Glutamatergic neuron (in vitro differentiated cells): ENCODE results near the gene LOXL3. TPM values are rescaled to one million over a fixed set of nuclear protein-coding genes. Genes with fewer than 3 reads are reported as not detected.

Source experiments
- DNase-seq: peaks from one replicate; pipeline ENCODE4 v3.0.0; 2022
- H3K27ac Mint-ChIP-seq: one replicate; pipeline ENCODE4 v1.8.0; 2020; ENCODE audit warnings: mild to moderate bottlenecking, mixed read lengths, inconsistent platforms; ENCODE audit not compliant: unreplicated experiment
- H3K27me3 Mint-ChIP-seq: one replicate; pipeline ENCODE4 v1.8.0; 2020; ENCODE audit warnings: mild to moderate bottlenecking, moderate library complexity, mixed read lengths, inconsistent platforms; ENCODE audit not compliant: unreplicated experiment
- H3K36me3 Mint-ChIP-seq: one replicate; pipeline ENCODE4 v1.8.0; 2020; ENCODE audit warnings: mild to moderate bottlenecking, mixed read lengths, inconsistent platforms; ENCODE audit not compliant: unreplicated experiment
- H3K4me1 Mint-ChIP-seq: one replicate; pipeline ENCODE4 v1.8.0; 2020; ENCODE audit warnings: mild to moderate bottlenecking, low read depth, mixed read lengths, inconsistent platforms; ENCODE audit not compliant: unreplicated experiment
- H3K4me3 Mint-ChIP-seq: one replicate; pipeline ENCODE4 v1.8.0; 2020; ENCODE audit warnings: mild to moderate bottlenecking, mixed read lengths, inconsistent platforms; ENCODE audit not compliant: unreplicated experiment
- H3K9me3 Mint-ChIP-seq: one replicate; pipeline ENCODE4 v1.8.0; 2020; ENCODE audit warnings: mild to moderate bottlenecking, moderate library complexity, mixed read lengths, inconsistent platforms; ENCODE audit not compliant: unreplicated experiment
- total RNA-seq: library from RNA; stranded (reverse); fragmentation: NEBNext Ultra II Directional; extraction: Animal tissue kit (Norgen Biotek cat#: 25700); gene quantifications from one replicate; pipeline ENCODE4 v1.2.1, GENCODE V29; 2021; ENCODE audit not compliant: unreplicated experiment
- TF ChIP-seq, protein P1 (sequence below): fragments of 200-600 bp; sonication (generic); IDR thresholded peaks from one replicate; pipeline ENCODE4 v1.5.0; 2021; ENCODE audit not compliant: partially characterized antibody, unreplicated experiment

Gene LOXL3
- total RNA-seq, 1 donor from 2014 or later = 64.2 TPM

DNA sequence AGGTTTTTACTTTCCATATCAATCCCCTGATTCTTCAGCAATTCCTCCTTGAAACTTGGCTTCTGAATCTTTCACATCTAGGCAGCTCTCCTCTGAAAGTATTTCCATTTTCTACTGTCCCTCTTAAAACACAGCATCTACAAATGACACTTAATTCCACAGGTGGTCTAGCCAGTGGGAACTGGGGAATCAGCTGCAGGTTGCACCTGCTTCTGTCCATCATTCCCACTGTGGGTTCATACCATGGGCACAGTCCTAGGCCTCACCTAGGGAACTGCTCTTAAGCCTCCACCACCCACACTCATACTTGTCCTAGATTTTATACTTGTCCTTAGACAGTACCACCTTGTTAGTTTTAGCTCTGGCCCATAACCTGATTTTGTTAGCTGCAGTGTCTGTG is 2.2 kb downstream of the LOXL3 start:
- DNase-seq = no peak
- H3K4me3 Mint-ChIP-seq = peak overlapping the region; percentile 99
- H3K27ac Mint-ChIP-seq = peak overlapping the region; percentile 23
- H3K36me3 Mint-ChIP-seq = peaks cover 9% of the 10 kb centered on the region
- H3K27me3 Mint-ChIP-seq = peaks cover 37% of the 10 kb centered on the region
- H3K4me1 Mint-ChIP-seq = peaks cover 42% of the 10 kb centered on the region
- peaks cover 18% of the 10 kb centered on the region for H3K9me3 Mint-ChIP-seq
- TF ChIP-seq, protein P1, sequence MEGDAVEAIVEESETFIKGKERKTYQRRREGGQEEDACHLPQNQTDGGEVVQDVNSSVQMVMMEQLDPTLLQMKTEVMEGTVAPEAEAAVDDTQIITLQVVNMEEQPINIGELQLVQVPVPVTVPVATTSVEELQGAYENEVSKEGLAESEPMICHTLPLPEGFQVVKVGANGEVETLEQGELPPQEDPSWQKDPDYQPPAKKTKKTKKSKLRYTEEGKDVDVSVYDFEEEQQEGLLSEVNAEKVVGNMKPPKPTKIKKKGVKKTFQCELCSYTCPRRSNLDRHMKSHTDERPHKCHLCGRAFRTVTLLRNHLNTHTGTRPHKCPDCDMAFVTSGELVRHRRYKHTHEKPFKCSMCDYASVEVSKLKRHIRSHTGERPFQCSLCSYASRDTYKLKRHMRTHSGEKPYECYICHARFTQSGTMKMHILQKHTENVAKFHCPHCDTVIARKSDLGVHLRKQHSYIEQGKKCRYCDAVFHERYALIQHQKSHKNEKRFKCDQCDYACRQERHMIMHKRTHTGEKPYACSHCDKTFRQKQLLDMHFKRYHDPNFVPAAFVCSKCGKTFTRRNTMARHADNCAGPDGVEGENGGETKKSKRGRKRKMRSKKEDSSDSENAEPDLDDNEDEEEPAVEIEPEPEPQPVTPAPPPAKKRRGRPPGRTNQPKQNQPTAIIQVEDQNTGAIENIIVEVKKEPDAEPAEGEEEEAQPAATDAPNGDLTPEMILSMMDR = no peak

DNA sequence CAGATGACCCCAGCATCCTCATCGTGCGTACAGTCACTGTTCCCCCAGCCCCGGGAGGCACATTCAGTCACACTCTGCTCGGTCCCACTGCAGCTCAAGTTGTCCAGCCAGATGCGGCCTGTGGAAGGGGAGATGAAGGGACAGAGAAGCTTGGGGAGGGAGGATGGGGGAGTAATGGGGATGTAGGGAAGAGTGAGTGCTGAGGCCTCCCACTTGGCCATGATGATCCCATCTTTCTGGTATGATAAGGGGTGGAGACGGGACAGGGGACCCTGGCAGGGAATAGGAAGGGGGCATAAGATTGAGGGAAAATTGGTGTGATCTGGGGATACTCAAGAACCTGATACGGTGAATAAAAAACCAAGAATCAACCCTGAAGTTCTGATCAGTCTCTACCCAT is 3.5 kb downstream of the LOXL3 start:
- DNase-seq = no peak
- Mint-ChIP-seq H3K9me3 (peaks cover 18% of the 10 kb centered on the region), H3K4me3 (peak overlapping the region; percentile 80), H3K27me3 (peaks cover 36% of the 10 kb centered on the region), H3K27ac (peak overlapping the region; percentile 50), H3K36me3 (peaks cover 9% of the 10 kb centered on the region), H3K4me1 (peaks cover 42% of the 10 kb centered on the region)
- TF ChIP-seq, protein P1 = no peak

DNA sequence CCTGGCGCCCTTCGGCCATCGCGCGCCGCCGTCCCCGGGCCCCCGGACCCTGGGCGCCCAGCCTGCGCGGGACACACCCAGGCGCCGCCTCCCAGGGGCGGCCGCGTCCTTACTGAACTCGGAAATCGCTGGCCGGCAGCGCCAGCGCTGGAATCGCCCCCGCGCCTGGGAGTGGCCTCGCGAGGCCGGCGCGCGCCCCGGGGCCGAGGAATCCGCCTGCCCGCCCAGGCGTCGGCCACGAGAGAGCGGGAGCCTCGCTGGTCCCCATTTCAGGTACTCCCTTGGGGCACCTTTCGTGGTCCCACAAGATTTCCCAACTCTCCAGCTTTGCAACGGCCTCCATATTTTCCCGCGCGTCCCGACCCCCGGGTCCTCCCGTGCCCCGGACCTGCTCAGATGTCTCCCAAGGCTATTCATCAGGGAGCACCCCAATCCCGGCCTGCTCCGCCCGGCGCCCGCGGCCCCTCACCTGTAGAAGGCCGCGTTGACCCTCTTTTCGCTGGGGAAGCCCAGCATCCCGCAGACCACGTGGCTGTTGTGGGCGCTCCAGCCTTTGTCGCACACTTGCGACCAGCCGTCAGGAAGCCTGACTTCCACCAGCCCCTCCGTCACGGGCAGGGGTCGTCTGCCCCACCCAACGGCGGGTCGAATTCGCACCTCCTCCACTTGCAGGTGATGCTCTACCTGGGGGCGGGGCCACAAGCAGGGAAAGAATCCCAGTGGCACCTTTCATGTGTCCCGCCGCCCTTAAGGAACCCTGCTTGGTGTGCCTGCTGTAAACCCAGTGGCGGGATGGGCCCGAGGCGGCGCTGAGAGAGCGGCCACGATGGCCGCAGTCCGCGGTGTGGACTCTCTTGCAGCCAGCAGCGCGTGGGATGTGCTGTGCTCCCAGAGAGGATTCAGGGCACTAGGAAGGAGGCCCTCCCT is 4.6 kb downstream of the LOXL3 start:
- Mint-ChIP-seq H3K27ac (peak overlapping the region; percentile 67), H3K9me3 (peaks cover 20% of the 10 kb centered on the region), H3K27me3 (peaks cover 33% of the 10 kb centered on the region), H3K36me3 (peaks cover 9% of the 10 kb centered on the region), H3K4me3 (peak overlapping the region; percentile 86), H3K4me1 (peaks cover 42% of the 10 kb centered on the region)
- DNase-seq = peak; percentile 50
- TF ChIP-seq, protein P1 = no peak

DNA sequence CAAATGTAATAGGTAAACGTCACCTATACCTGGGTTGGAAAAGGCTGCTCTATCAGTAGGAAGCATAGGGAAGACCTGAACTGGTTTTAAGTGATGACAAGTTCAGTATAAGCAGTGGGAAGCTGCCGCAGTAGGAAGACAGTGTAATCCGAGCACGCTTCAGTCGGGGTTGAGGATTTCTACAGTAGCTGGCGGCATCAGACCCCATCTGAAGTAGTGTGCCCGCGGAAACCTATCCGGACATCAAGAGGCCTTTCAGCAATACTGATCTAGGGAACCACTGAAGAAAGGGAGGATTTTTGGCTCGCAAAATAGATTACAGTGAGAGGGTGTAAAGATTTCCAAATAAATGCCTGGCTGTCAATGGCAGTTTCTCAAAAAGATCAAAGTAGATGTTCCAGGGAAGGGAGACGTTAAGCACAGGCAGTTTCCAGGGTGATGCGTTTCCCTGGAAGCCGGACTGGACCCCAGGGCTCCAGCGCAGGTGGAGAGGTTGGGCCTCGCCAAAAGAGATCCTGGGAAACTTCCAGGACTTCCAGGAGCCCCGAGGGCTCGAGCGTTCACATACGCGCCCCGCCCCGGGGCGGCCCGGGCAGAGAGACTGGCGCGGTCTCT is 5.3 kb downstream of the LOXL3 start:
- peaks cover 17% of the 10 kb centered on the region for H3K9me3 Mint-ChIP-seq
- peaks cover 31% of the 10 kb centered on the region for H3K27me3 Mint-ChIP-seq
- H3K4me3 Mint-ChIP-seq = peak overlapping the region; percentile 88
- DNase-seq = no peak
- peak overlapping the region; percentile 92 for H3K27ac Mint-ChIP-seq
- TF ChIP-seq, protein P1 = no peak
- peaks cover 42% of the 10 kb centered on the region for H3K4me1 Mint-ChIP-seq
- peaks cover 9% of the 10 kb centered on the region for H3K36me3 Mint-ChIP-seq

DNA sequence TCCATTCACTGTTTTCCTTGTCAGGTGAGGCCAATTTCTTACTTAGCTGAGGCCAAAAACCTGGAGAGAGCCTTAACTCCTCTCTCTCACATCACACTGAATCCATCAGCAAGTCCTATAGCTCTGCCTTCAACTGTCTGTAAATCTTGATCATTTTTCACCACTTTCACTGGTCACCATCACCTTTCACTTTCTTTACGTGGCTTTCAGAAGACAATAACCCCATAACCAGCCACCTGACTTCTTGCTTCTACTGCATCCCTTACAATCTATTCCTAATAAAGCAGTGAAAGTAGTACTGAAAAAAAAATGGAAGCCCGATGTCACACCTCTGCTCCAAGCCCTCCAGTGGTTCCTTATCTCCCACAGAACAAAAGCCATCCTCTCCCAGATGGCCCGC is 7.7 kb downstream of the LOXL3 start:
- Mint-ChIP-seq H3K27me3 (peaks cover 18% of the 10 kb centered on the region), H3K4me1 (peaks cover 27% of the 10 kb centered on the region), H3K36me3 (peaks cover 6% of the 10 kb centered on the region), H3K4me3 (peak overlapping the region; percentile 23), H3K9me3 (peaks cover 12% of the 10 kb centered on the region), H3K27ac (no peak overlapping the region)
- no peak for DNase-seq
- TF ChIP-seq, protein P1 = no peak
